Fibroblast of lung (primary cell): ENCODE data around the gene SEC31A. TPM values are rescaled to one million over a fixed set of nuclear protein-coding genes. Genes with fewer than 3 reads are reported as not detected.

Source experiments
- DNase-seq, 2 donors: peaks; one replicate each; pipeline versions ENCODE4 v3.0.0 to v3.0.0-alpha.2; 2010; ENCODE audit warnings: low read depth in 2 of 2
- H2AFZ ChIP-seq: 2 replicates; pipeline ENCODE4 v1.5.1; 2012; ENCODE audit warnings: low read length, control low read depth, inconsistent platforms
- H3K27ac ChIP-seq: 2 replicates; pipeline ENCODE4 v1.5.1; 2011; ENCODE audit warnings: low read length, control low read depth; ENCODE audit not compliant: insufficient read depth
- H3K27me3 ChIP-seq: 2 replicates; pipeline ENCODE4 v1.5.1; 2011; ENCODE audit warnings: mild to moderate bottlenecking, low read length; ENCODE audit not compliant: control insufficient read depth, insufficient read depth
- H3K36me3 ChIP-seq: 2 replicates; pipeline ENCODE4 v1.5.1; 2011; ENCODE audit warnings: low read length; ENCODE audit not compliant: control insufficient read depth, insufficient read depth
- H3K4me1 ChIP-seq: 2 replicates; pipeline ENCODE4 v1.5.1; 2011; ENCODE audit warnings: low read length; ENCODE audit not compliant: control insufficient read depth, insufficient read depth; ENCODE audit errors: extremely low read depth
- H3K4me2 ChIP-seq: 2 replicates; pipeline ENCODE4 v1.5.1; 2011; ENCODE audit warnings: low read length, control low read depth; ENCODE audit not compliant: insufficient read depth; ENCODE audit errors: extremely low read depth
- H3K4me3 ChIP-seq, 4 experiments: fragments of 200-600 bp in 1 of 4; sonication (generic) in 1 of 4; replicated peaks in 1 of 4; 2 replicates each; pipeline ENCODE4 v1.5.1; 2011 to 2016; ENCODE audit warnings: low read length in 4 of 4, low read depth in 3 of 4, mild to moderate bottlenecking in 3 of 4, control low read depth in 2 of 4, inconsistent platforms in 1 of 4, mixed read lengths in 1 of 4; ENCODE audit not compliant: insufficient read depth in 1 of 4; ENCODE audit errors: control extremely low read depth in 1 of 4
- H3K79me2 ChIP-seq: 2 replicates; pipeline ENCODE4 v1.5.1; 2012; ENCODE audit warnings: mild to moderate bottlenecking, low read length, inconsistent platforms; ENCODE audit not compliant: control insufficient read depth, insufficient read depth
- H3K9ac ChIP-seq: 2 replicates; pipeline ENCODE4 v1.5.1; 2011; ENCODE audit warnings: mild to moderate bottlenecking, low read length, control low read depth; ENCODE audit not compliant: insufficient read depth
- H3K9me3 ChIP-seq: 2 replicates; pipeline ENCODE4 v1.5.1; 2012; ENCODE audit warnings: low read depth, low read length; ENCODE audit not compliant: control insufficient read depth, insufficient read depth
- H4K20me1 ChIP-seq: 2 replicates; pipeline ENCODE4 v1.5.1; 2011; ENCODE audit warnings: low read length; ENCODE audit not compliant: control insufficient read depth, insufficient read depth; ENCODE audit errors: extremely low read depth
- CTCF ChIP-seq, 2 donors: IDR thresholded peaks in 1 of 2; conservative IDR thresholded peaks in 1 of 2; 1 replicate in 1 of 2; 2 replicates in 1 of 2; pipeline ENCODE4 v1.5.1; 2011 to 2012; ENCODE audit warnings: low read length in 2 of 2, control low read depth in 1 of 2, inconsistent platforms in 1 of 2, low read depth in 1 of 2, mild to moderate bottlenecking in 1 of 2
- EZH2 ChIP-seq: IDR thresholded peaks from 2 replicates; pipeline ENCODE4 v1.5.1; 2012; ENCODE audit warnings: low read length, control low read depth, mild to moderate bottlenecking; ENCODE audit errors: missing control alignments
- polyA plus RNA-seq, 2 donors: library from polyadenylated mRNA; depleted of rRNA in 1 of 2; stranded (reverse) in 1 of 2; unstranded in 1 of 2; fragments of >200 nt; gene quantifications; 2 replicates each; pipeline ENCODE4 v1.2.1, GENCODE V29; 2011 to 2012; ENCODE audit warnings: missing spikeins in 1 of 2
- total RNA-seq: library from RNA; depleted of rRNA; stranded (reverse); fragments of >200 nt; gene quantifications from 2 replicates; pipeline ENCODE4 v1.2.1, GENCODE V29; 2014

The SEC31A gene
- total and polyA plus RNA-seq, 2 donors (not counting 1 experiment from before 2014, with no cell fraction given): 342 to 472 TPM

GRCh38 chr4:82886147-82886942 lies 4.6 kb downstream of the SEC31A start:
- no peak for TF ChIP-seq EZH2
- no peak for TF ChIP-seq CTCF (conservative IDR thresholded peaks at IDR 0.05 in 1 of 2, IDR thresholded peaks at IDR 0.05 in 1 of 2; ENCODE audit: low read depth in 1 of 2, low read length in 2 of 2)
- Histone ChIP-seq H3K9me3 (no peaks in the 10 kb centered on the region), H3K27me3 (no peaks in the 10 kb centered on the region), H3K9ac (no peak overlapping the region), H3K36me3 (peaks cover 3% of the 10 kb centered on the region), H3K27ac (no peak overlapping the region), H2AFZ (no peak overlapping the region), H3K79me2 (peaks cover 93% of the 10 kb centered on the region), H3K4me2 (peak overlapping the region; percentile 46), H3K4me1 (peaks cover 5% of the 10 kb centered on the region), H4K20me1 (peaks cover 13% of the 10 kb centered on the region), H3K4me3 (peak overlapping the region in 3 of 4 experiments; percentile 29 to 53 (median 48))
- no peak for DNase-seq

GRCh38 chr4:82885410-82885809 lies 5.5 kb downstream of the SEC31A start:
- no peak overlapping the region for H3K9ac ChIP-seq
- no peaks in the 10 kb centered on the region for H3K9me3 ChIP-seq
- H3K4me1 ChIP-seq: peaks cover 5% of the 10 kb centered on the region
- H3K4me3 ChIP-seq: peak overlapping the region in 2 of 4 experiments; percentile 27 to 48
- no peak for TF ChIP-seq CTCF (conservative IDR thresholded peaks at IDR 0.05 in 1 of 2, IDR thresholded peaks at IDR 0.05 in 1 of 2; ENCODE audit: low read depth in 1 of 2, low read length in 2 of 2)
- no peak for TF ChIP-seq EZH2
- no peak overlapping the region for H3K4me2 ChIP-seq
- no peak overlapping the region for H2AFZ ChIP-seq
- H3K27me3 ChIP-seq: no peaks in the 10 kb centered on the region
- H4K20me1 ChIP-seq: peaks cover 16% of the 10 kb centered on the region
- peak in 1 of 2 donors; percentile 34 for DNase-seq
- H3K36me3 ChIP-seq: peaks cover 3% of the 10 kb centered on the region
- peaks cover 98% of the 10 kb centered on the region for H3K79me2 ChIP-seq
- no peak overlapping the region for H3K27ac ChIP-seq

GRCh38 chr4:82868572-82868971 lies 22.4 kb downstream of the SEC31A start:
- Histone ChIP-seq H4K20me1 (no peaks in the 10 kb centered on the region), H3K36me3 (peaks cover 11% of the 10 kb centered on the region), H3K27ac (no peak overlapping the region), H2AFZ (no peak overlapping the region), H3K4me2 (no peak overlapping the region), H3K4me3 (no peak overlapping the region), H3K79me2 (peaks cover 24% of the 10 kb centered on the region), H3K4me1 (peaks cover 5% of the 10 kb centered on the region), H3K27me3 (no peaks in the 10 kb centered on the region), H3K9me3 (no peaks in the 10 kb centered on the region), H3K9ac (no peak overlapping the region)
- no peak for TF ChIP-seq CTCF (conservative IDR thresholded peaks at IDR 0.05 in 1 of 2, IDR thresholded peaks at IDR 0.05 in 1 of 2; ENCODE audit: low read depth in 1 of 2, low read length in 2 of 2)
- TF ChIP-seq EZH2: no peak
- DNase-seq: no peak
